DND-41 (cell line): ENCODE measurements around the gene PRPSAP2.

Source experiments
- EZH2 ChIP-seq: IDR thresholded peaks from 3 replicates; pipeline ENCODE4 v1.6.1; 2012; ENCODE audit warnings: borderline replicate concordance, low read depth, mild to moderate bottlenecking, moderate library complexity, low read length, inconsistent platforms; ENCODE audit not compliant: severe bottlenecking
- TF ChIP-seq, protein P1 (sequence below): IDR thresholded peaks from 2 replicates; pipeline ENCODE4 v1.5.1; 2012; ENCODE audit warnings: borderline replicate concordance, low read length, moderate library complexity, mild to moderate bottlenecking; ENCODE audit not compliant: poor library complexity, severe bottlenecking; ENCODE audit errors: extremely low read depth

- TF ChIP-seq, protein P1, sequence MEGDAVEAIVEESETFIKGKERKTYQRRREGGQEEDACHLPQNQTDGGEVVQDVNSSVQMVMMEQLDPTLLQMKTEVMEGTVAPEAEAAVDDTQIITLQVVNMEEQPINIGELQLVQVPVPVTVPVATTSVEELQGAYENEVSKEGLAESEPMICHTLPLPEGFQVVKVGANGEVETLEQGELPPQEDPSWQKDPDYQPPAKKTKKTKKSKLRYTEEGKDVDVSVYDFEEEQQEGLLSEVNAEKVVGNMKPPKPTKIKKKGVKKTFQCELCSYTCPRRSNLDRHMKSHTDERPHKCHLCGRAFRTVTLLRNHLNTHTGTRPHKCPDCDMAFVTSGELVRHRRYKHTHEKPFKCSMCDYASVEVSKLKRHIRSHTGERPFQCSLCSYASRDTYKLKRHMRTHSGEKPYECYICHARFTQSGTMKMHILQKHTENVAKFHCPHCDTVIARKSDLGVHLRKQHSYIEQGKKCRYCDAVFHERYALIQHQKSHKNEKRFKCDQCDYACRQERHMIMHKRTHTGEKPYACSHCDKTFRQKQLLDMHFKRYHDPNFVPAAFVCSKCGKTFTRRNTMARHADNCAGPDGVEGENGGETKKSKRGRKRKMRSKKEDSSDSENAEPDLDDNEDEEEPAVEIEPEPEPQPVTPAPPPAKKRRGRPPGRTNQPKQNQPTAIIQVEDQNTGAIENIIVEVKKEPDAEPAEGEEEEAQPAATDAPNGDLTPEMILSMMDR: no peak
- TF ChIP-seq EZH2: no peak
Observed at GRCh38 chr17:18860161-18860972, 2.4 kb downstream of the PRPSAP2 start.
